Esophagus squamous epithelium (tissue), 5 donors: ENCODE measurements around the gene LSM11. TPM values are rescaled to one million over a fixed set of nuclear protein-coding genes. Genes with fewer than 3 reads are reported as not detected.

Source experiments
- DNase-seq: peaks from one replicate; lab custom pipeline; 2025; lab: John Stamatoyannopoulos, UW
- H3K27ac ChIP-seq, 4 donors: fragments of 200-600 bp; sonication (generic); one replicate each; pipeline ENCODE4 v1.5.1; 2016 to 2019; ENCODE audit warnings: mild to moderate bottlenecking in 1 of 4
- H3K27me3 ChIP-seq, 4 donors: fragments of 200-600 bp; sonication (generic); 1 replicate in 3 of 4; 2 replicates in 1 of 4; pipeline versions ENCODE4 v1.5.1 to v1.6.0; 2017 to 2021; ENCODE audit warnings: antibody characterized with exemption in 1 of 4
- H3K36me3 ChIP-seq, 3 donors: fragments of 200-600 bp; sonication (generic); one replicate each; pipeline ENCODE4 v1.5.1; 2016 to 2019
- H3K4me1 ChIP-seq, 3 donors: fragments of 200-600 bp; sonication (generic); one replicate each; pipeline ENCODE4 v1.5.1; 2017 to 2019
- H3K4me3 ChIP-seq, 4 donors: fragments of 200-600 bp; sonication (generic); 1 replicate in 3 of 4; 2 replicates in 1 of 4; pipeline ENCODE4 v1.5.1; 2016 to 2019; ENCODE audit warnings: mild to moderate bottlenecking in 2 of 4, moderate library complexity in 1 of 4
- H3K9me3 ChIP-seq, 3 donors: fragments of 200-600 bp; sonication (generic); one replicate each; pipeline ENCODE4 v1.5.1; 2016 to 2019
- POLR2A ChIP-seq, 4 donors: fragments of 450-650 bp; IDR thresholded peaks; one replicate each; pipeline ENCODE4 v1.6.1; 2017; ENCODE audit warnings: antibody characterized with exemption in 4 of 4, mild to moderate bottlenecking in 4 of 4, moderate library complexity in 3 of 4
- WGBS, 2 donors: methylation state at CpG; one replicate each; pipeline ENCODE4 v1.1.5; 2018; 5-methylcytosine and 5-hydroxymethylcytosine counted together
- intact Hi-C: fragments of 100-400 bp; cut with DNase I; formaldehyde crosslinking; loops from one replicate; pipeline ENCODE4 v1.15.0; 2022
- total RNA-seq, 4 donors: library from RNA; depleted of rRNA; stranded (reverse); fragments of >200 nt; gene quantifications; one replicate each; pipeline ENCODE4 v1.1.0, GENCODE V29; 2016
- TF ChIP-seq, protein P1 (sequence below), 6 experiments: fragments of 450-650 bp in 4 of 6; fragments of 200-600 bp in 2 of 6; sonication (generic) in 2 of 6; IDR thresholded peaks; one replicate each; pipeline ENCODE4 v1.5.1; 2016 to 2019; ENCODE audit warnings: antibody characterized with exemption in 6 of 6, mild to moderate bottlenecking in 4 of 6, moderate library complexity in 4 of 6
- donor health status: DM: yes; HTN: yes; CAD: no.

Gene LSM11
- total RNA-seq, 4 donors from 2014 or later, result 2.1 to 6.7 (median 3.6) TPM

DNA sequence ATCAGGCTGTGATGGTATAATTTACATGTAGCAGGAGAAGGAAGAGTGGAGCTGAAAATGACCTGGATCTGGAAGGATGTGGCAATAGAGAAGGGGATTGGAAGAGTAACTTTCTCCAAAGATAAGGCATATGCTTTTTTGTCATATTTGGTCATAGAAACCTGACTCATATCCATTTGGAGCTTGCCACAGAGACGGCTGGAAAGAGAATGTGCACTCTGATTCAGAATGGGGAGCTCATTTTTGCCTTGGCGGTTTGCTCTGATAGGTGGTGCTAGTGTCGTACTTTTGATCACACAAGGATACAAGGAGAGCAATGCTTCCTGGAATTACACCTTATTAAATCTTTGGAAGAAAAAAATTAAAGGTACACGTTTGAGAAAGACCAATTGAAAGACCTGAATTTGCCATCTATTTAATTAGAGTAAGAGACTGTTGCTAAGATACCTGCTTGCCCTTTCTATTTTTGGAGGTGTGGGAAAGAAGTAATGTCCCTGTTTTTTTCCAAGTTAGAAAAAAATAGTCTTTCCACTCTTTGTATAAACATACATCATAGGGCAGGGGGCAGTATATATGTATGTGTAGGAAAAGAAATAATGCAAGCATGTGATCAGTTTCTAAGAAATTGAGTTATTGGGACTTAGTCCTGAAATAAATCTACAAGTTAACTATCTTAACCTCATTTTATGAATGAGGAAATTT, 5.4 kb downstream of the LSM11 start:
- H3K36me3 ChIP-seq, result peaks cover 0 to 29% (median 0%) of the 10 kb centered on the region in 3 donors
- no peaks in the 10 kb centered on the region for H3K9me3 ChIP-seq
- no peak for DNase-seq
- no peak overlapping the region for H3K27ac ChIP-seq
- TF ChIP-seq, protein P1, sequence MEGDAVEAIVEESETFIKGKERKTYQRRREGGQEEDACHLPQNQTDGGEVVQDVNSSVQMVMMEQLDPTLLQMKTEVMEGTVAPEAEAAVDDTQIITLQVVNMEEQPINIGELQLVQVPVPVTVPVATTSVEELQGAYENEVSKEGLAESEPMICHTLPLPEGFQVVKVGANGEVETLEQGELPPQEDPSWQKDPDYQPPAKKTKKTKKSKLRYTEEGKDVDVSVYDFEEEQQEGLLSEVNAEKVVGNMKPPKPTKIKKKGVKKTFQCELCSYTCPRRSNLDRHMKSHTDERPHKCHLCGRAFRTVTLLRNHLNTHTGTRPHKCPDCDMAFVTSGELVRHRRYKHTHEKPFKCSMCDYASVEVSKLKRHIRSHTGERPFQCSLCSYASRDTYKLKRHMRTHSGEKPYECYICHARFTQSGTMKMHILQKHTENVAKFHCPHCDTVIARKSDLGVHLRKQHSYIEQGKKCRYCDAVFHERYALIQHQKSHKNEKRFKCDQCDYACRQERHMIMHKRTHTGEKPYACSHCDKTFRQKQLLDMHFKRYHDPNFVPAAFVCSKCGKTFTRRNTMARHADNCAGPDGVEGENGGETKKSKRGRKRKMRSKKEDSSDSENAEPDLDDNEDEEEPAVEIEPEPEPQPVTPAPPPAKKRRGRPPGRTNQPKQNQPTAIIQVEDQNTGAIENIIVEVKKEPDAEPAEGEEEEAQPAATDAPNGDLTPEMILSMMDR (IDR thresholded peaks at IDR 0.05), result no peak
- TF ChIP-seq POLR2A (IDR thresholded peaks at IDR 0.05), result no peak
- H3K4me1 ChIP-seq, result peaks cover 0 to 15% (median 6%) of the 10 kb centered on the region in 3 donors
- intact Hi-C loops, result no loop called here
- no peak overlapping the region for H3K4me3 ChIP-seq
- 53 to 76% methylated on average over 4 of the region's 4 CpGs for WGBS, 2 donors
- no peaks in the 10 kb centered on the region for H3K27me3 ChIP-seq

- H3K36me3 ChIP-seq, result peaks cover 0 to 34% (median 0%) of the 10 kb centered on the region in 3 donors
- TF ChIP-seq POLR2A (IDR thresholded peaks at IDR 0.05), result no peak
- 77 to 87% methylated on average over 11 of the region's 11 CpGs for WGBS, 2 donors
- no peaks in the 10 kb centered on the region for H3K27me3 ChIP-seq
- H3K4me3 ChIP-seq, result no peak overlapping the region
- no peaks in the 10 kb centered on the region for H3K9me3 ChIP-seq
- no peak for DNase-seq
- intact Hi-C loops, result no loop called here
- H3K27ac ChIP-seq, result no peak overlapping the region
- H3K4me1 ChIP-seq, result peaks cover 0 to 11% (median 6%) of the 10 kb centered on the region in 3 donors
These were observed 5.9 kb downstream of the LSM11 start for GRCh38 chr5:157749462-157749799.

- H3K27me3 ChIP-seq, result no peaks in the 10 kb centered on the region
- DNase-seq, result no peak
- no peak overlapping the region for H3K27ac ChIP-seq
- WGBS, 2 donors, result 56 to 67% methylated on average over 1 of the region's 1 CpG
- peaks cover 0 to 2% (median 2%) of the 10 kb centered on the region in 3 donors for H3K4me1 ChIP-seq
- no peak overlapping the region for H3K4me3 ChIP-seq
- peaks cover 0 to 43% (median 5%) of the 10 kb centered on the region in 3 donors for H3K36me3 ChIP-seq
- H3K9me3 ChIP-seq, result no peaks in the 10 kb centered on the region
- TF ChIP-seq POLR2A (IDR thresholded peaks at IDR 0.05), result no peak
- TF ChIP-seq, protein P1 (IDR thresholded peaks at IDR 0.05), result no peak
- intact Hi-C loops, result no loop called here
These were observed 6.8 kb downstream of the LSM11 start for GRCh38 chr5:157750320-157750719.

GRCh38 chr5:157756122-157756521, 12.6 kb downstream of the LSM11 start:
- Histone ChIP-seq H3K27ac (no peak overlapping the region), H3K27me3 (no peaks in the 10 kb centered on the region), H3K36me3 (peaks cover 0 to 96% (median 5%) of the 10 kb centered on the region in 3 donors), H3K4me3 (no peak overlapping the region), H3K4me1 (no peaks in the 10 kb centered on the region), H3K9me3 (no peaks in the 10 kb centered on the region)
- TF ChIP-seq, protein P1 (IDR thresholded peaks at IDR 0.05), result no peak
- TF ChIP-seq POLR2A (IDR thresholded peaks at IDR 0.05), result no peak
- 84 to 90% methylated on average over 3 of the region's 3 CpGs for WGBS, 2 donors
- no peak for DNase-seq
- intact Hi-C loops, result no loop called here

GRCh38 chr5:157758706-157759105, 15.2 kb downstream of the LSM11 start:
- WGBS, 2 donors, result 50 to 70% methylated on average over 1 of the region's 1 CpG

More at GRCh38 chr5:157758706-157759105, 15.2 kb downstream of the LSM11 start:
- intact Hi-C loops, result no loop called here
- Histone ChIP-seq H3K27me3 (no peaks in the 10 kb centered on the region), H3K9me3 (no peaks in the 10 kb centered on the region), H3K27ac (no peak overlapping the region), H3K36me3 (peaks cover 0 to 71% (median 5%) of the 10 kb centered on the region in 3 donors), H3K4me3 (no peak overlapping the region), H3K4me1 (peaks cover 0 to 8% (median 0%) of the 10 kb centered on the region in 3 donors)
- TF ChIP-seq, protein P1 (IDR thresholded peaks at IDR 0.05), result no peak
- no peak for TF ChIP-seq POLR2A (IDR thresholded peaks at IDR 0.05)
- no peak for DNase-seq
